Karpas-422 (cell line): ENCODE results near the gene SHISAL1. TPM values are rescaled to one million over a fixed set of nuclear protein-coding genes. Genes with fewer than 3 reads are reported as not detected.

Source experiments
- DNase-seq: peaks from one replicate; pipeline ENCODE4 v3.0.0-alpha.2; 2015
- H2AFZ ChIP-seq: fragments of 200-600 bp; sonication (generic); 2 replicates; pipeline ENCODE4 v1.6.1; 2014; ENCODE audit warnings: antibody characterized with exemption, low read length, mixed read lengths
- H3K27ac ChIP-seq: fragments of 200-600 bp; sonication (generic); 2 replicates; pipeline ENCODE4 v1.5.1; 2014; ENCODE audit warnings: mild to moderate bottlenecking, low read length, moderate library complexity
- H3K27me3 ChIP-seq: fragments of 200-600 bp; sonication (generic); 2 replicates; pipeline ENCODE4 v1.6.1; 2014; ENCODE audit warnings: low read length, mixed read lengths
- H3K36me3 ChIP-seq: fragments of 200-600 bp; sonication (generic); 2 replicates; pipeline ENCODE4 v1.6.1; 2014; ENCODE audit warnings: low read length, mixed read lengths; ENCODE audit not compliant: insufficient read depth
- H3K4me1 ChIP-seq: fragments of 200-600 bp; sonication (generic); 2 replicates; pipeline ENCODE4 v1.6.1; 2014; ENCODE audit warnings: mild to moderate bottlenecking, low read length, mixed read lengths
- H3K4me2 ChIP-seq: fragments of 200-600 bp; sonication (generic); 2 replicates; pipeline ENCODE4 v1.6.1; 2014; ENCODE audit warnings: low read length, low read depth, mild to moderate bottlenecking; ENCODE audit not compliant: poor library complexity, severe bottlenecking
- H3K4me3 ChIP-seq: fragments of 200-600 bp; sonication (generic); 2 replicates; pipeline ENCODE4 v1.5.1; 2014; ENCODE audit warnings: mild to moderate bottlenecking, antibody characterized with exemption, low read length, mixed read lengths
- H3K79me2 ChIP-seq: fragments of 200-600 bp; sonication (generic); 2 replicates; pipeline ENCODE4 v1.6.1; 2014; ENCODE audit warnings: mild to moderate bottlenecking, low read length, mixed read lengths
- H3K9ac ChIP-seq: fragments of 200-600 bp; sonication (generic); 2 replicates; pipeline ENCODE4 v1.6.0; 2014; ENCODE audit warnings: low read length
- H3K9me2 ChIP-seq: fragments of 200-600 bp; sonication (generic), shearing (Covaris generic); replicated peaks from 2 replicates; pipeline ENCODE4 v1.6.0; 2014; ENCODE audit warnings: mild to moderate bottlenecking, low read length, moderate library complexity; ENCODE audit not compliant: insufficient read depth
- H3K9me3 ChIP-seq: fragments of 300-700, 200-600 bp; sonication (generic); 2 replicates; pipeline ENCODE4 v1.6.1; 2014; ENCODE audit warnings: low read length, mixed read lengths
- H4K20me1 ChIP-seq: fragments of 200-600 bp; sonication (generic); 2 replicates; pipeline ENCODE4 v1.6.1; 2014; ENCODE audit warnings: mild to moderate bottlenecking, antibody characterized with exemption, low read length, low read depth; ENCODE audit not compliant: insufficient read depth
- total RNA-seq: library from RNA; depleted of rRNA; stranded (reverse); fragments of >200 nt; shearing (Covaris generic); gene quantifications from 2 replicates; pipeline ENCODE4 v1.2.3, GENCODE V29; 2014; ENCODE audit warnings: low replicate concordance

The SHISAL1 gene
- total RNA-seq, 1 experiment from 2014 or later, result not detected

GRCh38 chr22:44316393-44317122 is 3.8 kb upstream of the SHISAL1 start:
- H3K9me2 ChIP-seq, result no peaks in the 10 kb centered on the region
- H3K9me3 ChIP-seq, result no peaks in the 10 kb centered on the region
- no peak overlapping the region for H2AFZ ChIP-seq
- H3K79me2 ChIP-seq, result no peaks in the 10 kb centered on the region
- peaks cover 10% of the 10 kb centered on the region for H3K4me1 ChIP-seq
- H4K20me1 ChIP-seq, result peaks cover 6% of the 10 kb centered on the region; the same call in 1 of the 2 replicates
- no peak overlapping the region for H3K4me2 ChIP-seq
- no peaks in the 10 kb centered on the region for H3K36me3 ChIP-seq
- peak; percentile 57 for DNase-seq
- no peak overlapping the region for H3K9ac ChIP-seq
- H3K27me3 ChIP-seq, result no peaks in the 10 kb centered on the region
- no peak overlapping the region for H3K27ac ChIP-seq
- H3K4me3 ChIP-seq, result no peak overlapping the region

- no peak overlapping the region for H3K4me3 ChIP-seq
- no peaks in the 10 kb centered on the region for H3K36me3 ChIP-seq
- H3K9ac ChIP-seq, result no peak overlapping the region
- H3K27me3 ChIP-seq, result no peaks in the 10 kb centered on the region
- no peaks in the 10 kb centered on the region for H3K79me2 ChIP-seq
- H4K20me1 ChIP-seq, result peaks cover 6% of the 10 kb centered on the region; the same call in 1 of the 2 replicates
- no peaks in the 10 kb centered on the region for H3K9me2 ChIP-seq
- no peak for DNase-seq
- no peak overlapping the region for H3K27ac ChIP-seq
- H2AFZ ChIP-seq, result no peak overlapping the region
- peaks cover 10% of the 10 kb centered on the region for H3K4me1 ChIP-seq
- no peaks in the 10 kb centered on the region for H3K9me3 ChIP-seq
- no peak overlapping the region for H3K4me2 ChIP-seq
Observed at GRCh38 chr22:44314425-44315067, 1.8 kb upstream of the SHISAL1 start.

- no peak overlapping the region for H3K27ac ChIP-seq
Observed at GRCh38 chr22:44313385-44314006, 745 bp upstream of the SHISAL1 start.

GRCh38 chr22:44311855-44312170 is 938 bp downstream of the SHISAL1 start:
- H3K9ac ChIP-seq, result no peak overlapping the region
- H3K36me3 ChIP-seq, result no peaks in the 10 kb centered on the region
- H4K20me1 ChIP-seq, result peaks cover 6% of the 10 kb centered on the region; the same call in 1 of the 2 replicates
- no peaks in the 10 kb centered on the region for H3K9me2 ChIP-seq
- no peaks in the 10 kb centered on the region for H3K27me3 ChIP-seq
- H3K9me3 ChIP-seq, result no peaks in the 10 kb centered on the region
- no peak overlapping the region for H2AFZ ChIP-seq
- no peak overlapping the region for H3K27ac ChIP-seq
- no peak overlapping the region for H3K4me3 ChIP-seq
- H3K79me2 ChIP-seq, result no peaks in the 10 kb centered on the region
- peaks cover 7% of the 10 kb centered on the region for H3K4me1 ChIP-seq
- no peak overlapping the region for H3K4me2 ChIP-seq
- no peak for DNase-seq

More at GRCh38 chr22:44313385-44314006, 745 bp upstream of the SHISAL1 start:
- Histone ChIP-seq H3K9me3 (no peaks in the 10 kb centered on the region), H3K4me3 (no peak overlapping the region), H3K36me3 (no peaks in the 10 kb centered on the region), H3K27me3 (no peaks in the 10 kb centered on the region), H3K4me2 (no peak overlapping the region), H4K20me1 (peaks cover 6% of the 10 kb centered on the region; the same call in 1 of the 2 replicates), H3K9ac (no peak overlapping the region), H3K79me2 (no peaks in the 10 kb centered on the region), H3K4me1 (peaks cover 10% of the 10 kb centered on the region), H3K9me2 (no peaks in the 10 kb centered on the region), H2AFZ (no peak overlapping the region)
- DNase-seq, result no peak

GRCh38 chr22:44311104-44311854 is 1.5 kb downstream of the SHISAL1 start:
- peaks cover 1% of the 10 kb centered on the region for H3K4me1 ChIP-seq
- no peak overlapping the region for H3K27ac ChIP-seq
- H4K20me1 ChIP-seq, result peaks cover 6% of the 10 kb centered on the region; the same call in 1 of the 2 replicates
- H3K79me2 ChIP-seq, result no peaks in the 10 kb centered on the region
- H3K36me3 ChIP-seq, result no peaks in the 10 kb centered on the region
- no peak overlapping the region for H3K4me3 ChIP-seq
- H3K27me3 ChIP-seq, result no peaks in the 10 kb centered on the region
- no peak for DNase-seq
- no peaks in the 10 kb centered on the region for H3K9me2 ChIP-seq
- no peak overlapping the region for H3K9ac ChIP-seq
- no peak overlapping the region for H3K4me2 ChIP-seq
- no peaks in the 10 kb centered on the region for H3K9me3 ChIP-seq
- H2AFZ ChIP-seq, result no peak overlapping the region

- Histone ChIP-seq H3K27ac (no peak overlapping the region), H3K4me2 (no peak overlapping the region), H3K79me2 (no peaks in the 10 kb centered on the region), H3K4me3 (no peak overlapping the region), H4K20me1 (peaks cover 5% of the 10 kb centered on the region; the same call in 1 of the 2 replicates), H3K27me3 (no peaks in the 10 kb centered on the region), H3K36me3 (no peaks in the 10 kb centered on the region), H3K4me1 (no peaks in the 10 kb centered on the region), H3K9me2 (no peaks in the 10 kb centered on the region), H3K9ac (no peak overlapping the region), H3K9me3 (no peaks in the 10 kb centered on the region), H2AFZ (no peak overlapping the region)
- no peak for DNase-seq
Observed at GRCh38 chr22:44309647-44310046, 3.1 kb downstream of the SHISAL1 start.

GRCh38 chr22:44309137-44309536 is 3.6 kb downstream of the SHISAL1 start:
- Histone ChIP-seq H3K9me2 (no peaks in the 10 kb centered on the region), H3K9me3 (no peaks in the 10 kb centered on the region), H3K79me2 (no peaks in the 10 kb centered on the region), H3K4me2 (no peak overlapping the region), H3K9ac (no peak overlapping the region), H3K4me1 (no peaks in the 10 kb centered on the region), H3K4me3 (no peak overlapping the region), H4K20me1 (no peaks in the 10 kb centered on the region), H3K36me3 (no peaks in the 10 kb centered on the region), H3K27ac (no peak overlapping the region), H3K27me3 (no peaks in the 10 kb centered on the region), H2AFZ (no peak overlapping the region)
- no peak for DNase-seq
